Mucosa of gallbladder (tissue), 1 donor: ENCODE results near the gene FBP2. TPM values are rescaled to one million over a fixed set of nuclear protein-coding genes. Genes with fewer than 3 reads are reported as not detected.
"Not testable (repeated sequence)": the region's sequence is repeated elsewhere in the genome, so short reads cannot be mapped to it uniquely, and the experiment has no call there.

ENCODE experiments used
- DNase-seq: peaks from one replicate; pipeline ENCODE4 v3.0.0-alpha.2; 2020; ENCODE audit warnings: low spot score
- total RNA-seq: library from RNA; stranded (reverse); gene quantifications from one replicate; pipeline ENCODE4 v1.2.1, GENCODE V29; 2021
- donor health status: DM: no; HTN: no; CAD: no.

Gene FBP2
- total RNA-seq, 1 donor from 2014 or later = not detected

- DNase-seq = not testable (repeated sequence)
Observed at GRCh38 chr9:94564279-94564678, 29.3 kb downstream of the FBP2 start.

- DNase-seq = no peak
Observed at GRCh38 chr9:94563548-94563947, 30.1 kb downstream of the FBP2 start.

- DNase-seq = no peak
Observed at GRCh38 chr9:94560237-94560636, 33.4 kb downstream of the FBP2 start.

GRCh38 chr9:94557376-94557775 lies 36.2 kb downstream of the FBP2 start:
- no peak for DNase-seq

GRCh38 chr9:94554439-94555331 lies 38.9 kb downstream of the FBP2 start, which contains the start of gene PCAT7:
Gene PCAT7, plus strand, starts transcription at chr9:94555083.
- peak; percentile 42 for DNase-seq

- no peak for DNase-seq
Observed at GRCh38 chr9:94554078-94554438, 39.6 kb downstream of the FBP2 start.

- DNase-seq = peak; percentile 24
Observed at GRCh38 chr9:94553029-94553938, 40.3 kb downstream of the FBP2 start.

- DNase-seq = no peak
Observed at GRCh38 chr9:94545940-94546339, 47.7 kb downstream of the FBP2 start.

- DNase-seq = not testable (repeated sequence)
Observed at GRCh38 chr9:94544335-94544734, 49.3 kb downstream of the FBP2 start.

GRCh38 chr9:94538908-94539307 lies 54.7 kb downstream of the FBP2 start:
- DNase-seq = no peak

- DNase-seq = no peak
Observed at GRCh38 chr9:94534901-94535300, 58.7 kb downstream of the FBP2 start.

GRCh38 chr9:94533601-94534000 lies 60.0 kb downstream of the FBP2 start:
- no peak for DNase-seq

GRCh38 chr9:94533155-94533554 lies 60.5 kb downstream of the FBP2 start:
- no peak for DNase-seq

GRCh38 chr9:94528886-94529285 lies 64.7 kb downstream of the FBP2 start:
- DNase-seq = no peak

GRCh38 chr9:94526951-94527350 lies 66.7 kb downstream of the FBP2 start:
- no peak for DNase-seq

- no peak for DNase-seq
Observed at GRCh38 chr9:94526271-94526670, 67.4 kb downstream of the FBP2 start.

- no peak for DNase-seq
Observed at GRCh38 chr9:94525396-94526035, 68.1 kb downstream of the FBP2 start.

GRCh38 chr9:94517254-94517653 lies 76.4 kb downstream of the FBP2 start:
- no peak for DNase-seq

GRCh38 chr9:94514722-94515121 lies 78.9 kb downstream of the FBP2 start:
- DNase-seq = no peak

GRCh38 chr9:94511955-94512265 lies 81.7 kb downstream of the FBP2 start:
- no peak for DNase-seq

GRCh38 chr9:94511134-94511954 lies 82.3 kb downstream of the FBP2 start:
- no peak for DNase-seq
